Stimulated activated CD8-positive, alpha-beta memory T cell treated with anti-CD3 and anti-CD28 coated beads, Interleukin-12 subunit alpha, Interleukin-12 subunit beta, amount 100 ng/mL, for 24 hours (primary cell): Measurements from ENCODE around the gene ICE2.

Experiments
- DNase-seq: peaks from one replicate; pipeline ENCODE4 v3.0.0-alpha.2; 2020; ENCODE audit errors: extremely low read depth

The ICE2 gene

DNA sequence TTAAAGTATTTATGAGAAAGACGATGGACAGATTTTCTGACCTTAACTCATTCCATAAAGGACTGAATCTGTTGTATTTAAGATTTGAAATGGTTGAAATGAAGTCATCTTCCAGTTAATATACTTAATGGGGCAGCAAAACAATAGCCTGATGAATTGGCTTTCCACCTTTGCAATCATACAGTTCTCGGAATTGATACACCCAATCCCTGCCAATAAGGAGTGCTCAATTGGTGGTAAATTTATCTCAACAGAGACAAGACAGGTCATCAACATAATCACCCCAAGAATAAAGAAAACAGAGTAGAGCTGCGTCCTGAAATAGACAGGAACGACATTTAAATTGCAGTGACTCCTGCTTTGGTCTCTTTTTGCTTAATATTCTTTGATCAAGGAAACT lies 92.3 kb downstream of the ICE2 start:
- DNase-seq: no peak

DNA sequence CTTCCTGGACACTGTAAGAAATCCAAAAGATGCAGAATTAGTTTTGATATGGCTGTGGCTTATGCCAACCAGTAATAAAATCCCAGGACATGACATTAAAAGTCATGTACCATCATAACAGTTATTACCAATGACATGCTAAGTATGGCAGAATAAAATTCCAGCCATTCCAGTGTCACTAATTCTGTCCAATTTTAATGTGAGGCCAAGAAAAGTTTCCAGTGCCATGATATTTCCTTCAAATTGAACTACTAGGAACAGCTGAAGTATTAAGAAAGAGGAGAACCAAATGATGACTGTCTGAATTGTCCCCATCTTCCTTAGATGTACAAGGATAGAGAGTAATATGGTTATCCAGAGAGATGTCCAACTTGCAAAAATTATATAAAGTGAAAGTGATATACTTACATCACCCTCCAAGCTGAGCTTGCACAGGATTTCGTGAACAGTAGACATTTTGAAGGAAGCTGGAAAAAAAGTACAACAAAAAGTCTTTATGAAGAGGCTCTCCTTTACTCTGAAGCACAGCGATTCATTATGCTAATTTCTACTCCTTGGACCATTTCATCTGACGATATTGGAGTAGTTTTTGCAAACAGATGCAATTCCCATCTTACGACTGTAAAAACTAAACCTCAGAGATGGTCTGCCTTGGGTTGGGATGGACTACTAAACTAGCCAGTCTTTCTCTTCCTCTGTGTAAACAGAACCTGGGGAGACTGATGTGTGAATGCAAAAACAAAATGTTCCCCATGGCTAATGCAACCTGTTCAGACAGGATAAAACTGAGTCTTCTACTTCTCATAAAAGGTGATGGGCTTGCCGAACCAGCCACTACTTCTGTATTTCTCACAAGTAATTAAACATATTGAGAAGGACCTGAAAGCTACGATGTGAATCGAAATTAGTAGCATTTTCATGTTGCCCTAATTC lies 93.1 kb downstream of the ICE2 start:
- no peak for DNase-seq

DNA sequence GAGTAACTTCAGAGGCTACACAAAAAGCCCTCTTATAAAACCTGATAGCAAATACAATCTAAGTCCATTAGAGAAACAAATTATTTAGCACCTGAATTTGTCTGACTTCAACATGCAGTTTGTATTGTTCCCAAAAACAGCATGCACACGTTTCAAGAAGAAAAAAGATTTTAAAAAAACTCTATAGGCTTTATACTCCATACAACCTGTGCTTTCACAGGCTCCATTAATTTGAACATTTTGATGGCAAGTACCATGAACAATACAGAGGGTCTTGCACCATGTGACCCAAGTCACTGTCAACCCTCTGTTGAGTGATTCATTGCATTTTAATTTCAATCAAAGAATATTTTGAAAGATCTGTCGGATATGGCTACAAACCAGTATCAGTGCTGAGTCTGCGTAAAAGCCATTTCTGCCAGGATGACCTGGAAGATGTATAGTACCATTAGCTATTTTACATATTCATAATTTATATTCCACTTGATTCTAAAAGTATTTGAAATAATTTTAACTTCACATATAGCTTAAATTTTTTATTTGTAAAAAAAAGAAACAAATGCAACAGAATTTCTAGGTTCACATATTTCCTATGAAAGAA lies 94.3 kb downstream of the ICE2 start:
- no peak for DNase-seq

DNA sequence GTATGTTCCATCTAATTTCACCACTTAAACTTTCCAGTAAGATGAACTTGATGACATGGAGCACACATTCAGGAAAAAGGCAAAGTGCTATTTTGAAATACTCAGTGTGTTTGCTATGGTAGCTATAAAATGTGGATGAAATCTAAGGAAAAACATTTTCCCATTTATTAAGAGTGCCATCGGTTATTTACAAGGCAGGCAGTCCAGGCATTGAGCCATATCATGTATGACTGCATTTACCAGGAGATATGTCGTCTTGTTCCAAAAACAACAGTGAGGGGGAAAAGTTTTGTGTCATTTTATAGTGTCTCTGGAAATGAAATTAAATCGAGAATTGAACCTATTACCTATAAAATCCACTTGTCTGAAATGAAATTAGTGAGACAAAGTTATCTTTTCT lies 94.9 kb downstream of the ICE2 start:
- no peak for DNase-seq

DNA sequence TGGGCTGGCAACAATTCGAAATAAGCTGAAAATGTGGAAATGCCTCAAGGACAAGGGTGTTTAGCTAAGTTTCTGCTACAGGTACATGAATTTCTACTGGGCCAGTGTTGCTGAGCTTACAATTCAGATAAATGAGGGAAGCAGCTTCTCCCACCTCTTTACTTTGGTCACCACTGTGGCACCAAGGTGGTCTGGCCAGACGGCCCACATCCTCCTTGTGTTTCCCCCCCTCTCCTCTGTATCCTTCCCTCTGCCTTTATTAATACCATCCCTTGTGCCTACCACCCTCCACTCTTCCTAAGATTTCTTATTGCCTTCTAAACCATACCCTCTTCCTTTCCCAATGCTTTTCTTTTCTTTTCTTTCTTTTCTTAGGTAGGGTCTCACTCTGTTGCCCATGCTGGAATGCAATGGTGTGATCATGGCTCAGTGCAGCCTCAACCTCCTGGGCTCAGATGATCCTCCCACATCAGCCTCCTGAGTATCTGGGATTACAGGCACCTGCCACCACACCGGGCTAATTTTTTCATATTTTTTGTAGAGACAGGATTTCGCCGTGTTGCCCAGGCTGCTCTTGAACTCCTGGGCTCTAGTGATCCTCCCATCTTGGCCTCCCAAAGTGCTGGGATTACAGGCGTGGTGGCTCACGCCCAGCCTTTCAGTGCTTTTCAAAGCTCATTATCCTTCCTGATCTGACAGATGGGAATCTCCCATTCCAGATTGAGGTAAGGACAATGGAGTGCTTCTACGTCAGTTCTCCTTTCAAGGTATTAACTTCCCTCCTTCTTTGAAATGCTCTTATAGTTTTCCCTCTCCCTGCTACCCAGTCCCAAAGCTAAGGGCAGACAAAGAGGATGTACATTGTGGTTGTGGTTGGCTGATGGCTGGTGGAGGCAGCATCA lies 95.9 kb downstream of the ICE2 start:
- DNase-seq: no peak

DNA sequence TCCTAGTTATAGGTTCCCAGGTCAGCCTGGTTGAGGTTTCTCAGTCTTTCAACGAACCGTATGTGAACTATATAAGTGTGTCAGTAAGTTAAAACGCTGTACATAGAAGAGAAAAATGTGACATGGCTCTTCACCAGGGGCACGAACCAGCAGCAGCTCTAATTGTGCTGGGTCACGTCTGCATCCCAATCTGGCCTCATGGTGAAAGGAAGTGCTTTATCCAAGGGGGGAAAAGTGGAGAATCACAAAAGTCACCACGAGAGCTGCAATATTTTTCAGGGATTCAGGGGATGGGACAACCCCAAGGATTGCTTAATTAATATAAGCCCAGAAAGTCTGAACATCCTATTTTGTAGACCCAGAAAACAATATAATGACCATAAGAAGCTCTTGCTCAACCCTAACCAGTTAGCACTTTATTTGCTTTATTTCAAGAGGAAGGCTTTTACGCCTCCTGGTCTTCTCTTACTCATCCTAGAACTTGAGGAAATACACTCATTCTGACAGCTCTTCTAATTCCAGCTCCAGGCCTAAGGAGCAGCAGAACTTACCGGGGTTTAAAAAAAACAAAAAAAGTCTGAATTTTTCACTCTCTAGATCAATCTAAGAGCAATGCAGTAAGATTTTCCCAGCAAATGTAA lies 97.7 kb downstream of the ICE2 start:
- DNase-seq: no peak

DNA sequence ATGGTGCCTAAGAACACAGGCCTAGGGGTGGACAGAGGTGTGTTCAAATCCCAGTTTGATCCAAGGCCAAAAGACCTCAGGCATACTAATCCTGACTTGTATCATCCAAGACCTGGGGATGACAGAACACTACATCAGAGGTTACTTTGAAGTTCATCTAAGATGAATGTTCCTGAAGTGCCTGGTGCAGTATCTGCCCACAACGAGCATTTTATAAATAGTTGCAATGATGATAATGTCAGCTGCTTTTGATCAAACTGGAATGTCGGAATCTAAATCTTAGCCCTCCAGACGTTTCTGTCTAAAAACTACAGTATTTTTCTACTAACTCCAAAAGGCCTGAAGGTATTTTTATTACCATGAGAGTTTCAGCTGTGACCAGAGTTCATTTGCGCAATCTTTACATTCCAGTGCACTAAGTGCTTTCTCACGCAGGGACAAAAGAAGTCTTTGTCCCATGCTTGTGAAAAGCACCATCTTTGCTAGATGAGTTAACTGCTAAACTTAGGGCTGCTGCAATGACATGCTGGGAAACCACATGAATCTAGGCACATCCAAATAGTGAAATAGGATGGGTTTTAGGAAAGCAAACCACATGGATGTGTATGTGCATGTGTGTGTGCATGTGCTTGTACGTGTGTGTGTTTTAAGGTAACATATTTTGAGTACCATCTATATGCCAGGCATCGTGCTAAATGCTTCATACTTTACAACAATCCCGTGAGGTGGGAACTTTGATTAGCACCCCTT lies 99.2 kb downstream of the ICE2 start:
- DNase-seq: no peak

DNA sequence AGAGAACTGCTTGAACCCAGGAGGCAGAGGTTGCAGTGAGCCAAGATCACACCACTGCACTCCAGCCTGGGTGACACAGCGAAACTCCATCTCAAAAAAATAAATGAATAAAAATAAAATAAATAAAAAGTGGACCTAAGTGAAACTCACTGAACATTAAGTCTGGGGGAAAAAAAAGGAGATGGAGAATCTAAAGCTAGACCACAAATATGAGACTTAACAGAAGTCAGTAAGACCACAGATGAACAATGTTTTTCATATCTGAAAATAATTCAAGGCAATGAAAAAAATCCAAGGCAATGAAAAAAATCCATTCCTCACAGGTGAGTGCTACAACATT lies 99.8 kb downstream of the ICE2 start:
- DNase-seq: no peak

DNA sequence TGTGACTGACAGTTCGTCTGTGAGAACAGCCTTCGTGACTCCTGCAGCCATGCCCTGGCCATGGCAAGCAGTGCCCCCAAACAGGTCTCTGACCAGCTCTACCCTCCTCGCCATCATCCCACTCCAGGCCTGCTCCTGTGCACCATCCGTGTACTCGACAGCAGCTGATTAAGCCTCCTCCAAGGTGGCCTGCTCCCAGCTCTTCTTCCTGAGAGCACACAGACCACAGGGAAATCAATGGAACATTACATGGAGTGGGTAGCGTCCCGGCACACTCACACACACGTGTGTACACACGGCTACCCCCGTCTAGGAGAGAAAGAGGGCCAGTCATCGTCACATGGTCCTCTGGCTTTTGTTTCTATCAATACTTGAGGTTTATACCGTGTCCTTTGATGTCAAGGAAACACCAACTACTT lies 102.3 kb downstream of the ICE2 start:
- DNase-seq: no peak

DNA sequence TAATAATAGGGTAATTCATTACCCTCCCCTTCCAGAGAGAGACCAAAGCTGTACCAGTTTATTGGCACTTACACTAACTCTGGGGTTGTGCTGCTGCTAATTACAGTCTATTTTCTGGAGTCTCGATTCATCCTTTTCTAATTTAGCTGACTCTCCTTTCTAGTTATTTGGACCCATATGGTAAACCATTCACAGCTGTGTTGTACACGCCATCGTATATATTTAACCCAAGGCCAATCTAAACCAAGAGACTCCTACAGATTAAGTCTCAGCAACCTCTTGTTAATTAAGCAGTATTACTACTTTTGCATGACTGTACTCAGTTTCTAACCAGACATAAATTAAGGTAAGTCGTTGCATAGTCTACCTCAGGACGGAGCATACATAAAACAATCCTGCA lies 103.6 kb downstream of the ICE2 start:
- no peak for DNase-seq

DNA sequence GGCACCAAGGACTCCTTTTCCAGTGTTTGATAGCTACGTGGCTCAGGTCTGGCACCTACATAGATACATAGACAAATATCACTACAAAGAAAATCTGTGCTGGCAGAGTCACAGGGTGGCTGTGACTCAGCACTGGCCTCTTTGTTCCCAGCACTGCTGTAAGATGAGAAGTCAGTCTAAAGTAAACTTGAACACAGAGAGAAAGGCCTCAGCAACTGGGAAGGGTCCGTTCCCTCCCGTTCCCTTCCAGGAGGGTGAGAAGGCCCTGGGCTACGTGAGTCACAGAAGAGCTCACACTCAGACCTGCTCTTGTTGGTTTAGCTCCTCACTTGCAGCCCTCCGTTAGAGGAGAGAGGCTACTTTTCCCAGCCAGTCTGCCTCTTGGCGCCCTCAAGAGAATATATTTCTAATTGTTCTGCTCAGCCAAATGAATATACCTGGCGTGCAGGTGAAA lies 104.3 kb downstream of the ICE2 start:
- no peak for DNase-seq

DNA sequence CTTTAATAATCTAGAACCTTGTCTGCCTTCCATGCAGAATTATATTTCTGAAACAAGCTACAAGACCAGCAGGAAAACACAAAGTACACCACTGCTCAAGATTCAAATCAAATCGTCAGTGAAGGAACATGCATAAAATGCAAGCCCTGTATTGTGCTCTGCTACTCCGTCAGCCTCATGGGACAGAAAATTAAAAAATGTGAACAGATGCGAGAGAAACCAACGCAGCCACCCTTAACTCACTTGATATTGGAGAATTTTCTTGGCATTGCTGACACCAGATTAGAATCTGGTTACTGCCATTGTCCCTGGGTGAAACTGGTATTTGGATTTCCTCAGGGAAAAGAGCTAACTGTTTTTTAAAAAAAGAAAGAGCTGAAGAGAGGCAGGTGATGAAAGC lies 104.7 kb downstream of the ICE2 start:
- no peak for DNase-seq

DNA sequence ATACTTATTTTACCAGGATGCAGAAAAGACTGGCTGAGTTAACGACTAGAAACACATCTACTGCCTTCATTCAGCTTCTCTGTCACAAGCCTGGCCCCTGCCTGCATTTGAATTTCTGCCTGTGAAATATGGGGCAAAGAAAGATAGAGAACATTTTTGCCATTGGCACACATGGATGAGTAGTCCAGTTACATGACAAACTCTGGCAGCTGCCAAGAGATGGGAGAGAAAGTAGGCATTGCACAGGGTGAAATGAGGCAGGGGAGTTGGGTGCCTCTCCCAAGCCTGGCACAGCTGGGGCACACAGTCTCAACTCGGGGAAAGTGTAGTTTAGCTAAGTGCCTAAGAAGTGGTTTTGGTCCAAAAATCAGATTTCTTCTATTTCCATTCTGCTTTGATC lies 105.2 kb downstream of the ICE2 start:
- no peak for DNase-seq

DNA sequence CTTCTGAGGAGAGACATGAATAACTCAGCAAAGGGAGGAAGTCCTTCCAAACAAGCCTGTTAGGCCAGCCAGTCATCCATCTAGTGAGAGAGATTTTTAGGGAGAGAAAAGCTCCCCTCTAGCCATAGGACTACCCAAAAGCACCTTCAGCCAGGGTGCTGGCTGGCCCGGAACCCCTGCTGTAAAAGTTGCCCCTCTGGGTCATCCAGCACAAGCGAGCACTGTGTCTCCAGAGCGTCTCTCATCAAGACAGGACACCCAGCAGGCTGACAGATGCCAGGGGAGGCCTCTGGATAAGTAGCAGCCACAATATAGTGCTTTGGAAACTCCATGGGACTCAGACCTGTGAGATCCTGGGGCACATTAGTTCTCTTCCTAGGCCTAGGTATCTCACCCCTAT lies 105.6 kb downstream of the ICE2 start:
- no peak for DNase-seq

DNA sequence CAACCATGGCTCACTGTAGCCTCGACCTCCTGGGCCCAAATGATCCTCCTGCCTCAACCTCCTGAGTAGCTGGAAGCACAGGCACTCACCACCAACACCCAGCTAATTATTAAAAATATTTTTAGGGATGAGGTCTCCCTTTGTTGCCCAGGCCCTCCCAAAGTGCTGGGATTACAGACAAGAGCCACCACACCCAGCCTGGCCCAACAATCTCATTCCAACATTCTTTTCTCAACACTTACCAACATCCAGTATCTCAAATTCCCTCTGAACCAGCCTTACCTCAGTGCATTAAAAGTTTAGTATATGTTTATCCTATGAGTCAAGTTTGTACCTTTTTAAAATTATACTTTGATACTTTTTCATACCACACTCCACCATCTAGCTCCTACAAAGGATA lies 106.2 kb downstream of the ICE2 start:
- no peak for DNase-seq

DNA sequence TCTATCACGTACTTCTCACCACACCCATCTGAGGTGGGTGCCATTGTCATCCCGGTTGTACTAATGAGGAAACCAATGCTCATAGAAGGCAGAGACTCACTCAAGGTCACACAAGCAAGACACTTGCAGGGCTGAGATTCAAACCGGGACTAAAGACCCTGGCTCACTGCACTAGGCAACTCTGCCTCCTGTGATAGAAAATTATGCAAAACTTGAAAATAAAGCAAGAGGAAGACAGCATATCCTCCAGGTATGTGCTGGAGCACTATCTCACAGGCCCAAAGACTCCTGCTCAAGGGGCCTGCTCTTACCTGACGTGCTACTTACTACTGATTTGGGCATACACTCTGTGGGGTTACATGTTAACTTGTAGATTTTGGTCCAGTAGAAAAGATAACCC lies 106.7 kb downstream of the ICE2 start:
- no peak for DNase-seq

DNA sequence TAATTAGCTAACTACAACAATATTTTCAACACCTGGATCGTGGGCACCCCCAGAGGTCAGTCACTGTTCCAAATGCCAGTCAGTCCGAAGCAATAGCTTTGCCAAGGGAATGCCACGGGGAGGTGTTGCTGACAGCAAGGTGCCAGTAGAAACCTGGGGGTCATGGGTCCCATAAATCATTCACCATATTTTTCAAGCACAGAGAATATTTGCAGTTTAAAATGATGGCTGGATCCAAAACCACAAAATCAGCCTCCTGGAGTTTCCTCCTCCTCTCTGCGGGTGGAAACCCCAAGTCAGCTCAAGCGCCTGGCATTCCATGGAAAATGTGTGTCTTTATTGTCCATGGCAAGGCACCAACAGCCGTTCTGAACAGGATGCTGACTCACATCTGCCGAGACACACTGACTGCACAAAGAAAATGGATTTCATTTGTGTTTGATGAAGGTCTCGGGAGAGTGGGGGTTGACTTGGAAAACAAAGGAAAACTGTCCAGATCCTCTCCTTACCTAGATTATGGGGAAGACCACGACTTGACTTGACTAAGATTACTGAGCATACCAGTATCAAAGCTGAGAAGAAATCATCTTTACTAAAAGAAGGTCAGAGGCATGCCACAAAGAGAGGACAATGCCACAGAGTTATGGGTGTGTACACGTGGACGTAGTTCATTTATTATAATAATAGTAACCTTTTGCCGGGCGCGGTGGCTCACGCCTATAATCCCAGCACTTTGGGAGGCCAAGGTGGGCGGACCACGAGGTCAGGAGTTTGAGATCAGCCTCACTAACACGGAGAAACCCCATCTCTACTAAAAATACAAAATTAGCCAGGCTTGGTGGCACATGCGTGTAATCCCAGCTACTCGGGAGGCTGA lies 107.5 kb downstream of the ICE2 start:
- no peak for DNase-seq

DNA sequence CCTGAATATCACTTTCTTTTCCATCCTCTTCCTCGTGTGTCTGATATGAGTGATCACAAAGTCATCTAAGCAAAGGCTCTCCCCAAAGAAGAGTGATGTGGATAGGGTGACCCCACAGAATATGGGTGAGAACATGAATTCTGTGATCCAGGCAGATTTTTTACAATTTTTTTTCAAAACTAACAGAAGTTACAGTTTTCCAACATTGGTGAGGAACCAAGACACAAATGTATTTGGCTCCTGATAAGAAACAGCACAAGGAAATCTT lies 108.1 kb downstream of the ICE2 start:
- DNase-seq: no peak

DNA sequence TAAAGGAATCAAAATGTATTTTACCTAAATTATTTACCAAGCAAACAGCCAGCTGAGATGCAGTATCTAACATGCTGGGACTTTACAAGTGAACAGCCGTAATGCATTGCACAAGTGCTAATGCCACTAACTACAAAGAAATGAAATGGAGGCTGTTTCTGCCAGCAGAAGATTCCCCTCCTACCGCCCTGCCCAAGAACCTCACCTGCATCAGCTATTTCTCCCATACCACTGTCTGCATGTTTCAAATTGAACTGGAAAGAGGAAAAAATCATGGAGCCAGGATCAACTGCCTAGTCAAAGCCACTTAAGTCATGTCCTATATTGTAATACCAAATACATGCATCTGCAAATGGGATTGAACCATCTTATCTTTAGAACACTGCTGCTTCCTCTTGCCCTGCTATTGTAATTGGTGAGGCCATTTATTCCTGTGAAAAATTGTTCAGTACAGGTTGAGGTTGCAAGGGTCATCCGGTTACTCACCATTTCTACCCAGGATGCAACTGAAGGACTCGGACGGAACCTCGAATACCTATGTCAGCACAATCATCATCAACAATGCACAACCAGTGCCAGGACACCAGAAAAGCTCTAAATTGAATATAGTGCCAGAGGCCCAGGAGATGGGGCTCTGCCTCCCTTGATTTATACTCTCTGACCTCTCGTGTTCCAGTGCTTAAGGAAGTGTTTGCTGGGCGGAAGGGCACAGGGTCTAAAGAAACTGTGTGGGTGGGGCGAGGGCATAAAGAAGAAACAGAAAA lies 108.7 kb downstream of the ICE2 start:
- DNase-seq: no peak

DNA sequence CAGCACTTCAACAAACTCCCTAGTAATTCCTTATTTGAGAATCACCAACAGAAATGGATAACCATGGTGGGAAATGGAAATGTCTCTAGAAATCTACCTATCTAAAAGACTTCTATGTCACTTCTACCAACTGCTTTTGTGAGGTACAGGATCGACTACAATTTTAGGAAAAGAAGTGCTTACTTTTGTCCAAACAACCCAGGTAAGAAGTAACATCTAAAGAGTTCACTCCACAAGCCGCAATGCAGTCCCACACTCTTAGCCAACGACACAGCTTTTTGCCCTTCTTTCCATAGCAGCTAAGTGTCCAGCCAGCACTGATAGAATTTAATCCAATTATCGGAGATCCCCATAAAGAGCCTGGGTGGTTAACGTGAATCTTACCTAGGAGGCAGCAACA lies 109.2 kb downstream of the ICE2 start:
- DNase-seq: no peak
